Central memory CD4-positive, alpha-beta T cell (primary cell): Measurements from ENCODE around the gene GRIK2.
"Not testable (repeated sequence)": the region's sequence is repeated elsewhere in the genome, so short reads cannot be mapped to it uniquely, and the experiment has no call there.

Experiments
- DNase-seq: peaks from one replicate; pipeline ENCODE4 v3.0.0; 2022

GRIK2 gene

GRCh38 chr6:102051001-102051400, 657.5 kb downstream of the GRIK2 start:
- no peak for DNase-seq

- DNase-seq = no peak
Observed at GRCh38 chr6:102051720-102052119, 658.2 kb downstream of the GRIK2 start.

DNA sequence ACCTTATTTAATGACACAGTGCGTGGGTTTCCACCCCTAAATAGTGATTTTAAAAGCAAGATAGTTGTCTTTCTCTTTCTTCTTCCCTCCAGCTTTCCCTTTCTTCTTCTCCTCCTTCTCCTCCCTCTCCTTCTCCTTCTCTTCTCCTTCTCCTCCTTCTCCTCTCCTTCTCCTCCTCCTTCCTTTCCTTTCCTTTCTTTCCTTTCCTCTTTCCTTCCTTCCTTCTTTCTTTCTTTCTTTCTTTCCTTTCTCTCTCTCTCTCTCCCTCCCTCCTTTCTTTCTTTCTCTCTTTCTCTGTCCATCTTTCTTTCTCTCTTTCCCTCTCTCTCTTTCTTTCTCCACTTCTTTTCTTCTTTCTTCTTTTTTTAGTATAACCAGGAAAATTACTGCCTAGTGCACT, 670.6 kb downstream of the GRIK2 start:
- DNase-seq = no peak

DNA sequence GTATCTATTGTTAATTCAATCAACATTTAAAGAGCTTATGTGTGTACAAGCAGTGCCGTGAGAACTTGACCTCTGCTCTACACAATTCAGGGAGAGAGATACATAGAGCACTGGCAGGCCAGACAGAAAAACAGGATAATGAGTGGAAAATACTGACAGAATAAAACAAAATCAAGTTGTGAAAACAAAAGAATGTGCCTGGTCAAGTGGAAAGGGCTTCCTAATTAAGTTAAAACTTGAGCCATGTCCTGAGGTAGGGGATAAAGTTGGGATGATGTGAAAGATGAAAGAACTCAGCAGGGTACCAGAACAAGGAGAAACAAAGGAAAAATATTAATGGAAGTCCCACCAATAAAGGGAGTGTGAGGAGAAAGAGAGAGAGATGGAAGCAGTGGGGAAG, 672.8 kb downstream of the GRIK2 start:
- no peak for DNase-seq

DNA sequence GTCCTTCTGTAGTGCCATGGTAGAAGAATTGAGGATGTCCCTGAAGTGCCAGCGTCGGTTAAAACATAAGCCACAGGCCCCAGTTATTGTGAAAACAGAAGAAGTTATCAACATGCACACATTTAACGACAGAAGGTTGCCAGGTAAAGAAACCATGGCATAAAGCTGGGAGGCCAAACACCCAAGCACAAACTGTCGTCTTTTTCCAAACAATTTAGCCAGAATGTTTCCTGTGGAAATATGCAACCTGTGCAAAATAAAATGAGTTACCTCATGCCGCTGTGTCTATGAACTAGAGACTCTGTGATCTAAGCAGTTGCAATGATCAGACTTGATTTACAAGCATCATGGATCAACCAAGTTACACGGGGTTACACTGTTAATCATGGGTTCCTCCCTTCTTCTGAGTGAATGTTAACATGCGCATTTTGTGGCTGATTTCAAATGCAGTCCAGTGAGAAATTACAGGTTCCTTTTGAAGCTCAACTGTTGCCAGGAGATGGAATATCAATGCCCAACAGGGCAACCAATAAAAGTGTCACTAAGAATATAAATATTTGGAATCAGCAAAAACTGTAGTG, 674.9 kb downstream of the GRIK2 start:
- no peak for DNase-seq

- DNase-seq = no peak
Observed at GRCh38 chr6:102075539-102075938, 682.0 kb downstream of the GRIK2 start.

GRCh38 chr6:102085257-102085656, 691.7 kb downstream of the GRIK2 start:
- no peak for DNase-seq

DNA sequence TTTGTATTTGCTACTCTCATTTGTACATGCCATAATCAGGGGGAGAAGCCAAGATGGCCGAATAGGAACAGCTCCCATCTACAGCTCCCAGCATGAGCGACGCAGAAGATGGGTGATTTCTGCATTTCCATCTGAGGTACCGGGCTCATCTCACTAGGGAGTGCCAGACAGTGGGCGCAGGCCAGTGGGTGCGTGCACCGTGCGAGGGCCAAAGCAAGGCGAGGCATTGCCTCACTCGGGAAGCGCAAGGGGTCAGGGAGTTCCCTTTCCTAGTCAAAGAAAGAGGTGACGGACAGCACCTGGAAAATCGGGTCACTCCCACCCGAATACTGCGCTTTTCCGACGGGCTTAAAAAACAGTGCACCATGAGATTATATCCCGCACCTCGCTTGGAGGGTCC, 694.7 kb downstream of the GRIK2 start:
- DNase-seq = not testable (repeated sequence)

- DNase-seq = no peak
Observed at GRCh38 chr6:102114402-102114801, 720.9 kb downstream of the GRIK2 start.

DNA sequence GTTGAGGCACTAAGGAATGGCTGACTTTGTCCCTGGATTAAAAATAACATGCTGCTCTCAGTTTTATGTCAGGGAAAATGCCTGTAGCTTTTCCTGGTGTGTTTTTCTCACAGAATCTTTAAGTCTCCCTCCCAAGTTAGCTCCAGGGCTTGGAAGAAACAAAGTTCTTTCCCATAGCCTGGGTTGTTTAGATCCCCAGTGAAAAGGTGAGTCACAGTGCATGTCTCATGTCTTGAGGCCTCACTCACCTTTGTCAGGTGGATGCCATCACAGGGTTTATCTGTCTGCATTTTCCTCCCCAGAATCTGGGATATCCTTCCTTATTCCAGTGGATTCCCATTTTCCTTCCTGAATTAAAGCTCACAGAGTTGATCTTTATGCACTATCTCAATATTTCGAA, 722.4 kb downstream of the GRIK2 start:
- DNase-seq = no peak

GRCh38 chr6:102118034-102118433, 724.5 kb downstream of the GRIK2 start:
- DNase-seq = no peak
